Breast epithelium (tissue), 3 donors: ENCODE data around the gene ENTPD1.

ENCODE experiments used
- POLR2A ChIP-seq: fragments of 450-650 bp; IDR thresholded peaks from one replicate; pipeline ENCODE4 v1.6.1; 2016; ENCODE audit warnings: antibody characterized with exemption, mild to moderate bottlenecking, moderate library complexity
- TF ChIP-seq, protein P1 (sequence below), 3 donors: fragments of 450-650 bp; IDR thresholded peaks; one replicate each; pipeline ENCODE4 v1.5.1; 2016 to 2017; ENCODE audit warnings: antibody characterized with exemption in 3 of 3, mild to moderate bottlenecking in 3 of 3, moderate library complexity in 3 of 3

DNA sequence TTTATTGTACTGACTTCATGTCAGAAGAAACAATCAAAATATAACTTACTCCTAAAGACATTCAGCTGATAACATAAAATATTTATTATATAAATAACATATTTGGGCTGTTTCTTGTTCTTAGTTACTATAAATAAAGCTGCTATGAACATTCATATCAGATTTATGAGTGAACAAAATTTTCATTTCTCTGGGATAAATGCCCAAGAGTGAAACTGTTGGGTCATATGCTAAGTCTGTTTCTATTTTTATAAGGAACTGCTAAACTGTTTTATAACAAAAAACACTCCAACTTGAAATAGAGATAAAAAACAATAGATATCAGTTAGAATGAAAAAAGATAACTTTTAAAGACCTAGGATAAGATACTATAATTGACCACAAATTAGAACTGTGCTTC lies 125.4 kb downstream of the ENTPD1 start:
- TF ChIP-seq, protein P1, sequence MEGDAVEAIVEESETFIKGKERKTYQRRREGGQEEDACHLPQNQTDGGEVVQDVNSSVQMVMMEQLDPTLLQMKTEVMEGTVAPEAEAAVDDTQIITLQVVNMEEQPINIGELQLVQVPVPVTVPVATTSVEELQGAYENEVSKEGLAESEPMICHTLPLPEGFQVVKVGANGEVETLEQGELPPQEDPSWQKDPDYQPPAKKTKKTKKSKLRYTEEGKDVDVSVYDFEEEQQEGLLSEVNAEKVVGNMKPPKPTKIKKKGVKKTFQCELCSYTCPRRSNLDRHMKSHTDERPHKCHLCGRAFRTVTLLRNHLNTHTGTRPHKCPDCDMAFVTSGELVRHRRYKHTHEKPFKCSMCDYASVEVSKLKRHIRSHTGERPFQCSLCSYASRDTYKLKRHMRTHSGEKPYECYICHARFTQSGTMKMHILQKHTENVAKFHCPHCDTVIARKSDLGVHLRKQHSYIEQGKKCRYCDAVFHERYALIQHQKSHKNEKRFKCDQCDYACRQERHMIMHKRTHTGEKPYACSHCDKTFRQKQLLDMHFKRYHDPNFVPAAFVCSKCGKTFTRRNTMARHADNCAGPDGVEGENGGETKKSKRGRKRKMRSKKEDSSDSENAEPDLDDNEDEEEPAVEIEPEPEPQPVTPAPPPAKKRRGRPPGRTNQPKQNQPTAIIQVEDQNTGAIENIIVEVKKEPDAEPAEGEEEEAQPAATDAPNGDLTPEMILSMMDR (IDR thresholded peaks at IDR 0.05) = no peak
- TF ChIP-seq POLR2A = no peak
